ENCODE results near the gene RPS6KA2. TPM values are rescaled to one million over a fixed set of nuclear protein-coding genes. Genes with fewer than 3 reads are reported as not detected.

RPS6KA2 gene
- total RNA-seq: 100 to 1,000 TPM in 1 of 4 donors, 10 to 100 TPM in 3; 64.9 to 101 (median 81.6) TPM

- Histone ChIP-seq H3K27ac (peak within 1 kb of the TSS; percentile 89 to 98 (median 89)), H3K9me3 (no peaks in the 10 kb centered on the region), H3K4me3 (replicated peaks in 1 of 3) (peak within 1 kb of the TSS; percentile 75 to 97 (median 82)), H3K36me3 (no peaks in the 10 kb centered on the region), H3K27me3 (no peaks in the 10 kb centered on the region), H3K4me1 (peaks cover 33 to 45% of the 10 kb centered on the region in 2 donors)
- peak; percentile 100 for DNase-seq
- intact Hi-C loops (cut with DNase I): no loop called here
- 1 to 2% methylated on average over 32 to 48 of the region's 87 CpGs for WGBS, 2 donors
- TF ChIP-seq POLR2A (IDR thresholded peaks at IDR 0.05): peak; percentile 97 to 98
- TF ChIP-seq CTCF (IDR thresholded peaks at IDR 0.05): peak in 1 of 6 experiments; percentile 10
These were observed at the start of gene RPS6KA2 for GRCh38 chr6:166627033-166627874. Gene RPS6KA2 (minus strand): TSS chr6:166627251. CDS start chr6:166627019, 232 bp downstream.

- Histone ChIP-seq H3K27ac (no peak overlapping the region), H3K9me3 (no peaks in the 10 kb centered on the region), H3K36me3 (no peaks in the 10 kb centered on the region), H3K4me3 (replicated peaks in 1 of 3) (no peak overlapping the region), H3K4me1 (peaks cover 0 to 2% of the 10 kb centered on the region in 2 donors), H3K27me3 (no peaks in the 10 kb centered on the region)
- TF ChIP-seq CTCF (IDR thresholded peaks at IDR 0.05) (no peak), POLR2A (IDR thresholded peaks at IDR 0.05) (no peak)
- no peak for DNase-seq
- intact Hi-C loops (cut with DNase I): no loop called here
- WGBS, 2 donors: 91 to 97% methylated on average over 14 of the region's 14 CpGs
These were observed 49.3 kb upstream of the RPS6KA2 start for GRCh38 chr6:166676270-166676860.

- H3K9me3 ChIP-seq: no peaks in the 10 kb centered on the region
- intact Hi-C loops (cut with DNase I): no loop called here
- no peak for DNase-seq
- TF ChIP-seq CTCF (IDR thresholded peaks at IDR 0.05) (no peak), POLR2A (IDR thresholded peaks at IDR 0.05) (no peak)
- no peaks in the 10 kb centered on the region for H3K36me3 ChIP-seq
- H3K27ac ChIP-seq: no peak overlapping the region
- H3K27me3 ChIP-seq: no peaks in the 10 kb centered on the region
- 88 to 93% methylated on average over 9 of the region's 9 CpGs for WGBS, 2 donors
- no peak overlapping the region for H3K4me3 ChIP-seq (replicated peaks in 1 of 3)
- H3K4me1 ChIP-seq: peaks cover 0 to 2% of the 10 kb centered on the region in 2 donors
These were observed 48.7 kb upstream of the RPS6KA2 start for GRCh38 chr6:166675736-166676135.

GRCh38 chr6:166673309-166673708, 46.3 kb upstream of the RPS6KA2 start:
- no peak for DNase-seq
- H3K9me3 ChIP-seq: no peaks in the 10 kb centered on the region
- WGBS, 2 donors: 91 to 97% methylated on average over 3 to 4 of the region's 6 CpGs
- no peak overlapping the region for H3K4me3 ChIP-seq (replicated peaks in 1 of 3)
- intact Hi-C loops (cut with DNase I): no loop called here
- H3K27me3 ChIP-seq: no peaks in the 10 kb centered on the region
- peaks cover 0 to 2% of the 10 kb centered on the region in 2 donors for H3K4me1 ChIP-seq
- no peaks in the 10 kb centered on the region for H3K36me3 ChIP-seq
- TF ChIP-seq POLR2A (IDR thresholded peaks at IDR 0.05): no peak
- TF ChIP-seq CTCF (IDR thresholded peaks at IDR 0.05): no peak
- no peak overlapping the region for H3K27ac ChIP-seq
